HL-60 (cell line): ENCODE data around the gene ARHGAP20.

Experiments
- DNase-seq, 2 experiments: peaks; one replicate each; pipeline ENCODE4 v3.0.0-alpha.2; 2010 to 2020; ENCODE audit warnings: low read depth in 1 of 2, low spot score in 1 of 2
- H3K27ac ChIP-seq: fragments of 250-450 bp; sonication (Bioruptor Pico); replicated peaks from 2 replicates; pipeline ENCODE4 v1.5.1; 2020; ENCODE audit warnings: mild to moderate bottlenecking, moderate library complexity
- H3K27me3 ChIP-seq: fragments of 250-450 bp; sonication (Bioruptor Pico); 2 replicates; pipeline ENCODE4 v1.5.1; 2021; ENCODE audit warnings: mild to moderate bottlenecking, moderate library complexity; ENCODE audit not compliant: insufficient read depth, poor library complexity, severe bottlenecking
- H3K4me3 ChIP-seq: replicated peaks from 2 replicates; pipeline ENCODE4 v1.5.1; 2011; ENCODE audit warnings: mild to moderate bottlenecking, control low read depth, low read length; ENCODE audit not compliant: insufficient read depth
- CTCF ChIP-seq: IDR thresholded peaks from one replicate; pipeline ENCODE4 v1.5.1; 2011; ENCODE audit warnings: low read length, control low read depth, inconsistent platforms; ENCODE audit not compliant: insufficient read depth
- GABPA ChIP-seq: IDR thresholded peaks from 2 replicates; pipeline ENCODE4 v1.6.1; 2012; ENCODE audit warnings: low read depth
- POLR2AphosphoS5 ChIP-seq: IDR thresholded peaks from 2 replicates; pipeline ENCODE4 v1.6.1; 2012; ENCODE audit warnings: low read depth
- SPI1 ChIP-seq: IDR thresholded peaks from 2 replicates; pipeline ENCODE4 v1.6.1; 2012; ENCODE audit warnings: low read depth, mild to moderate bottlenecking, borderline replicate concordance
- TF ChIP-seq, protein P1 (sequence below): IDR thresholded peaks from 2 replicates; pipeline ENCODE4 v1.6.1; 2012; ENCODE audit warnings: low read depth; ENCODE audit not compliant: insufficient replicate concordance

Gene ARHGAP20

DNA sequence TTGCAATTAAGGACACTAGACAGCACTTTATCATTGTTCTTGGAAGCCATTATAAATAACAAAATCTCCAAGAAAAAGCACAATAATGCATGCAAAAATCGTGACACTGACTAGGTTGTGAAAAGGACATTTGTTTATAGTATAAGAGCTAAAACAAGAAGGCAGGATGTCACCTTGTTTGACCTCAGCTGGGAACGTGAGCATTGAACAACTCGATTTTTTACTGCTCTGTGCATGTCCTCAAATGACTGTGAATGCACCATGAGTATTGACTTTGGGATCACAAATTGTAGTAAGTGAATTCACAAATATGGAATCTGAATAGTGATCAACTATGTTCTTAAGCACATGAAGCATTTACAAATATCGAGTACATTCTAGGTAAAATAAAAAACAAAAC is 35.3 kb upstream of the ARHGAP20 start:
- TF ChIP-seq POLR2AphosphoS5, result no peak
- TF ChIP-seq SPI1, result no peak
- TF ChIP-seq GABPA, result no peak
- TF ChIP-seq, protein P1, sequence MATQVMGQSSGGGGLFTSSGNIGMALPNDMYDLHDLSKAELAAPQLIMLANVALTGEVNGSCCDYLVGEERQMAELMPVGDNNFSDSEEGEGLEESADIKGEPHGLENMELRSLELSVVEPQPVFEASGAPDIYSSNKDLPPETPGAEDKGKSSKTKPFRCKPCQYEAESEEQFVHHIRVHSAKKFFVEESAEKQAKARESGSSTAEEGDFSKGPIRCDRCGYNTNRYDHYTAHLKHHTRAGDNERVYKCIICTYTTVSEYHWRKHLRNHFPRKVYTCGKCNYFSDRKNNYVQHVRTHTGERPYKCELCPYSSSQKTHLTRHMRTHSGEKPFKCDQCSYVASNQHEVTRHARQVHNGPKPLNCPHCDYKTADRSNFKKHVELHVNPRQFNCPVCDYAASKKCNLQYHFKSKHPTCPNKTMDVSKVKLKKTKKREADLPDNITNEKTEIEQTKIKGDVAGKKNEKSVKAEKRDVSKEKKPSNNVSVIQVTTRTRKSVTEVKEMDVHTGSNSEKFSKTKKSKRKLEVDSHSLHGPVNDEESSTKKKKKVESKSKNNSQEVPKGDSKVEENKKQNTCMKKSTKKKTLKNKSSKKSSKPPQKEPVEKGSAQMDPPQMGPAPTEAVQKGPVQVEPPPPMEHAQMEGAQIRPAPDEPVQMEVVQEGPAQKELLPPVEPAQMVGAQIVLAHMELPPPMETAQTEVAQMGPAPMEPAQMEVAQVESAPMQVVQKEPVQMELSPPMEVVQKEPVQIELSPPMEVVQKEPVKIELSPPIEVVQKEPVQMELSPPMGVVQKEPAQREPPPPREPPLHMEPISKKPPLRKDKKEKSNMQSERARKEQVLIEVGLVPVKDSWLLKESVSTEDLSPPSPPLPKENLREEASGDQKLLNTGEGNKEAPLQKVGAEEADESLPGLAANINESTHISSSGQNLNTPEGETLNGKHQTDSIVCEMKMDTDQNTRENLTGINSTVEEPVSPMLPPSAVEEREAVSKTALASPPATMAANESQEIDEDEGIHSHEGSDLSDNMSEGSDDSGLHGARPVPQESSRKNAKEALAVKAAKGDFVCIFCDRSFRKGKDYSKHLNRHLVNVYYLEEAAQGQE, result no peak
- H3K27me3 ChIP-seq, result no peaks in the 10 kb centered on the region
- no peak overlapping the region for H3K4me3 ChIP-seq
- no peak for DNase-seq
- H3K27ac ChIP-seq, result no peak overlapping the region

- Histone ChIP-seq H3K27ac (no peak overlapping the region), H3K27me3 (no peaks in the 10 kb centered on the region), H3K4me3 (no peak overlapping the region)
- TF ChIP-seq CTCF (no peak), GABPA (no peak), SPI1 (no peak), POLR2AphosphoS5 (no peak)
- TF ChIP-seq, protein P1, result no peak
- no peak for DNase-seq
Measured at GRCh38 chr11:110738641-110739040, 26.4 kb upstream of the ARHGAP20 start.

DNA sequence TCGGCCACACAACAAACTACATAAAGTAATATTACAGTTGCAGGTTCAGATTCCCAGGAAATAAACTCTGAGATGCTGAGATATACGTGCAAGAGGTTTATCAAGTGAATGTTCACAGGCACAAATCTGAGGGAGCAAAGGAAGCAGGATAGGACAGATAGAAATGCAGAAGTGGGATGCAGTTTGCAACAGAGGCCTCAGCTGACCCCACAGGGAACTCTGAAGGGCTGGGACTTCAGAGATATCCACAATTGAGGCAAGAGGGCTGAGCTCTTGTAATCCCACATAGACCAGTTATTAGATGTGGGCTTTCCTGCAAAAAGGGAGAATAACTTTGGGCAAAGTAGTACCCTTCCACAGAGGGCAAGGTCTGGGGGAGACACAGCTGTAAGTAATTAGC is 25.4 kb upstream of the ARHGAP20 start:
- peak; percentile 52; the same call in 1 of the 2 replicates for TF ChIP-seq SPI1
- no peak for TF ChIP-seq GABPA
- no peak for TF ChIP-seq CTCF
- H3K27me3 ChIP-seq, result no peaks in the 10 kb centered on the region
- no peak for DNase-seq
- no peak overlapping the region for H3K27ac ChIP-seq
- no peak overlapping the region for H3K4me3 ChIP-seq

GRCh38 chr11:110736171-110736553 is 23.9 kb upstream of the ARHGAP20 start:
- no peaks in the 10 kb centered on the region for H3K27me3 ChIP-seq
- DNase-seq, result no peak
- H3K4me3 ChIP-seq, result no peak overlapping the region
- H3K27ac ChIP-seq, result no peak overlapping the region
- TF ChIP-seq POLR2AphosphoS5 (no peak), CTCF (no peak), GABPA (no peak), SPI1 (no peak)
- TF ChIP-seq, protein P1, result no peak
